H9 (cell line): ENCODE data around the gene PARM1. TPM values are rescaled to one million over a fixed set of nuclear protein-coding genes. Genes with fewer than 3 reads are reported as not detected.

Experiments
- DNase-seq: peaks from one replicate; pipeline ENCODE4 v3.0.0-alpha.2; 2017
- H2AFZ ChIP-seq: one replicate; pipeline ENCODE4 v1.6.1; 2013; ENCODE audit warnings: mild to moderate bottlenecking, low read length, control low read depth, moderate library complexity
- H2AK5ac ChIP-seq: 2 replicates; pipeline ENCODE4 v1.6.1; 2013; ENCODE audit warnings: low read length, control low read depth, mixed read lengths; ENCODE audit not compliant: insufficient read length
- H2BK120ac ChIP-seq: one replicate; pipeline ENCODE4 v1.6.1; 2013; ENCODE audit warnings: low read depth, mild to moderate bottlenecking, low read length, control low read depth, inconsistent platforms; ENCODE audit not compliant: poor library complexity, severe bottlenecking
- H2BK12ac ChIP-seq: 2 replicates; pipeline ENCODE4 v1.6.1; 2013; ENCODE audit warnings: low read length, control low read depth, mixed read lengths, low read depth; ENCODE audit not compliant: insufficient read length
- H2BK15ac ChIP-seq: 2 replicates; pipeline ENCODE4 v1.6.1; 2013; ENCODE audit warnings: low read depth, low read length, control low read depth
- H2BK20ac ChIP-seq: one replicate; pipeline ENCODE4 v1.6.1; 2013; ENCODE audit warnings: low read depth, mild to moderate bottlenecking, low read length, control low read depth, inconsistent platforms; ENCODE audit not compliant: poor library complexity, severe bottlenecking
- H2BK5ac ChIP-seq: 2 replicates; pipeline ENCODE4 v1.6.1; 2013; ENCODE audit warnings: low read length, control low read depth, mixed read lengths; ENCODE audit not compliant: insufficient read length
- H3K14ac ChIP-seq: 2 replicates; pipeline ENCODE4 v1.6.1; 2013; ENCODE audit warnings: low read length, control low read depth; ENCODE audit not compliant: insufficient read depth
- H3K18ac ChIP-seq: 2 replicates; pipeline ENCODE4 v1.6.1; 2013; ENCODE audit warnings: low read depth, mild to moderate bottlenecking, mixed read lengths, low read length, control low read depth; ENCODE audit not compliant: insufficient read length
- H3K23ac ChIP-seq: 2 replicates; pipeline ENCODE4 v1.6.1; 2013; ENCODE audit warnings: low read length, control low read depth, mixed read lengths, low read depth; ENCODE audit not compliant: insufficient read length
- H3K23me2 ChIP-seq: 2 replicates; pipeline ENCODE4 v1.6.1; 2013; ENCODE audit warnings: low read depth, mild to moderate bottlenecking, mixed read lengths, low read length, control low read depth; ENCODE audit not compliant: insufficient read length, poor library complexity, severe bottlenecking
- H3K27ac ChIP-seq: 2 replicates; pipeline ENCODE4 v1.5.1; 2013; ENCODE audit warnings: low read length, control low read depth, mixed read lengths, low read depth; ENCODE audit not compliant: insufficient read length
- H3K27me3 ChIP-seq: 2 replicates; pipeline ENCODE4 v1.6.1; 2013; ENCODE audit warnings: low read length, control low read depth, inconsistent platforms; ENCODE audit not compliant: insufficient read depth
- H3K4ac ChIP-seq: 2 replicates; pipeline ENCODE4 v1.6.1; 2013; ENCODE audit warnings: low read depth, mild to moderate bottlenecking, control low read depth, inconsistent platforms, low read length, moderate library complexity
- H3K4me1 ChIP-seq: 2 replicates; pipeline ENCODE4 v1.6.1; 2013; ENCODE audit warnings: low read length, control low read depth, inconsistent platforms; ENCODE audit not compliant: insufficient read depth
- H3K4me2 ChIP-seq: 2 replicates; pipeline ENCODE4 v1.6.1; 2013; ENCODE audit warnings: low read length, control low read depth, mixed read lengths; ENCODE audit not compliant: insufficient read length, insufficient read depth
- H3K56ac ChIP-seq: 2 replicates; pipeline ENCODE4 v1.6.1; 2013; ENCODE audit warnings: low read depth, mild to moderate bottlenecking, mixed read lengths, low read length, control low read depth; ENCODE audit not compliant: insufficient read length
- H3K79me1 ChIP-seq: 2 replicates; pipeline ENCODE4 v1.6.1; 2013; ENCODE audit warnings: low read depth, mild to moderate bottlenecking, moderate library complexity, low read length, control low read depth, inconsistent platforms; ENCODE audit not compliant: insufficient read depth, poor library complexity, severe bottlenecking
- H3K79me2 ChIP-seq: 2 replicates; pipeline ENCODE4 v1.6.1; 2013; ENCODE audit warnings: low read length, control low read depth, inconsistent platforms; ENCODE audit not compliant: insufficient read depth
- H3K9ac ChIP-seq: 2 replicates; pipeline ENCODE4 v1.6.1; 2013; ENCODE audit warnings: low read length, control low read depth, mixed read lengths; ENCODE audit not compliant: insufficient read length; ENCODE audit errors: extremely low read depth
- H3K9me3 ChIP-seq: one replicate; pipeline ENCODE4 v1.6.1; 2013; ENCODE audit warnings: low read depth, low read length, inconsistent platforms; ENCODE audit not compliant: control insufficient read depth
- H3T11ph ChIP-seq: one replicate; pipeline ENCODE4 v1.6.1; 2013; ENCODE audit warnings: mild to moderate bottlenecking, low read length, control low read depth, inconsistent platforms
- H4K20me1 ChIP-seq: one replicate; pipeline ENCODE4 v1.6.1; 2013; ENCODE audit not compliant: control insufficient read depth, insufficient read length, insufficient read depth
- H4K5ac ChIP-seq: 2 replicates; pipeline ENCODE4 v1.6.1; 2013; ENCODE audit warnings: low read depth, mild to moderate bottlenecking, mixed read lengths, low read length, control low read depth; ENCODE audit not compliant: insufficient read length
- H4K8ac ChIP-seq: replicated peaks from 2 replicates; pipeline ENCODE4 v1.6.1; 2013; ENCODE audit warnings: low read length, control low read depth, mixed read lengths, low read depth; ENCODE audit not compliant: insufficient read length
- H4K91ac ChIP-seq: 2 replicates; pipeline ENCODE4 v1.6.1; 2013; ENCODE audit warnings: low read depth, mild to moderate bottlenecking, moderate library complexity, mixed read lengths, low read length, control low read depth; ENCODE audit not compliant: insufficient read length
- H3K27ac Mint-ChIP-seq, 3 experiments: 2 replicates in 2 of 3; 3 replicates in 1 of 3; pipeline ENCODE4 v1.8.0; 2020 to 2021; ENCODE audit warnings: mixed read lengths in 3 of 3, mild to moderate bottlenecking in 1 of 3, moderate library complexity in 1 of 3
- H3K27me3 Mint-ChIP-seq: 2 replicates; pipeline ENCODE4 v1.8.0; 2021; ENCODE audit warnings: low read depth, mild to moderate bottlenecking, moderate library complexity, mixed read lengths
- H3K36me3 Mint-ChIP-seq, 3 experiments: 2 replicates in 2 of 3; 3 replicates in 1 of 3; pipeline ENCODE4 v1.8.0; 2020 to 2021; ENCODE audit warnings: low read depth in 3 of 3, mixed read lengths in 3 of 3; ENCODE audit not compliant: insufficient read depth in 1 of 3
- H3K4me1 Mint-ChIP-seq, 2 experiments: 2 replicates each; pipeline ENCODE4 v1.8.0; 2020; ENCODE audit warnings: mixed read lengths in 2 of 2
- H3K4me3 Mint-ChIP-seq, 2 experiments: 2 replicates in 1 of 2; 3 replicates in 1 of 2; pipeline ENCODE4 v1.8.0; 2020 to 2021; ENCODE audit warnings: mild to moderate bottlenecking in 2 of 2, mixed read lengths in 2 of 2, moderate library complexity in 1 of 2
- H3K9me3 Mint-ChIP-seq, 2 experiments: 2 replicates in 1 of 2; 3 replicates in 1 of 2; pipeline ENCODE4 v1.8.0; 2020; ENCODE audit warnings: mild to moderate bottlenecking in 2 of 2, mixed read lengths in 2 of 2, moderate library complexity in 1 of 2
- WGBS: extraction: QIAGEN DNeasy Blood & Tissue Kit; methylation state at CpG from one replicate; pipeline ENCODE4 v1.1.7; 2013; ENCODE audit warnings: missing lambda C conversion rate, low lambda C conversion rate, mixed read lengths; ENCODE audit not compliant: insufficient read length; ENCODE audit errors: extremely low coverage; 5-methylcytosine and 5-hydroxymethylcytosine counted together
- total RNA-seq: library from RNA; stranded (reverse); gene quantifications from 2 replicates; pipeline ENCODE4 v1.2.1, GENCODE V29; 2021
- TF ChIP-seq, protein P1 (sequence below): fragments of 200-600 bp; sonication (generic); conservative IDR thresholded peaks from 3 replicates; pipeline ENCODE4 v1.8.0; 2021; ENCODE audit warnings: antibody characterized with exemption, mild to moderate bottlenecking

Gene PARM1
- total RNA-seq, 1 experiment from 2014 or later, result 2.0 TPM

DNA sequence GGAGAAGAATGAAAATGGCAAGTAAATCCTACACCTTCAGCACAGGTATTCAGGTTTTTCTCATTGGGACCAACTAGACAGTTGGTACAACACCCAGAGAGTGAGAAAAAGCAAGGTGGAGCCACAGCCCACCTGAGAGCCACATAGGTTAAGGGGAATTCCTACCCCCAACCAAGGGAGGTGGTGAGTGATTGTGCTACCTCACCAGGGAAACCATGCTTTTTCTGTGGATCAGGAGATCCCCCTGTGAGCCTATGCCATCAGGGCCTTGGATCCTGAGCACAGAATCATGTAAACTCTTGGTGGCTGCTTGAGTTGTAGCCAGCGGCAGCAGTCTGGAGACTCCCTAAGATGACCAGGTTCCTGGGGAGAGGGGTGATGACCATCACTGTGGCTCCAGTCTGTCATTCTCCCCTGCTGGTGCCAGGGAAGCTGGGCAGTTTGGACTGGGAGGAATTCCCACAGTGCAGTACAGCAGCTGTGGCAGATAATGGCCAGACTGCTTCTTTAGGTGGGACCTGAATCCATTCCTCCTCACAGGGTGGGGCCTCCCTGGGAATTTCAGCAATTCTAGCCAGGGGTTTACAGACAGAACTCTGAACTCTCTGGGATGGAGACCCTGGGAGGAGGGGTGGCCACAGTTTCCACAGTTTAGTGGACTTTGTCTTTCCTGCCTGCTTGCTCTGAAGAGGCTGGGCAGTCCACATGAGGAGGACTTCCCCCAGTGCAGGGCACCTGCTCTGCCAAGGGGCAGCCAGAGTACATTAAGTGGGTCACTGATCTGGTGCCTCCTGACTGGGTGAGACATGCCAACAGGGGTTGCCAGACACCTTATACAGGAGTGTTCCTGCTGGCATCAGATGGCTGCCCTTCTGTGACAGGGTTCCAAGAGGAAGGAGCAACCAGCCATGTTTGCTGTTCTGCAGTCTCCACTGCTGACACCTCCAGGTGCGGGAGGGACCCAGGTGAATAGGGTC lies 43.2 kb downstream of the PARM1 start:
- Mint-ChIP-seq H3K27ac (no peak overlapping the region), H3K27me3 (no peaks in the 10 kb centered on the region), H3K4me3 (no peak overlapping the region), H3K36me3 (peaks cover 4 to 13% (median 7%) of the 10 kb centered on the region in 3 experiments; a peak in 6 of 7 replicates), H3K4me1 (no peaks in the 10 kb centered on the region), H3K9me3 (peaks cover 11 to 17% of the 10 kb centered on the region in 2 experiments; a peak in 4 of 5 replicates)
- DNase-seq, result no peak
- H3K4ac ChIP-seq, result no peak overlapping the region
- no peak overlapping the region for H3K56ac ChIP-seq
- H3K4me2 ChIP-seq, result no peak overlapping the region
- no CpG with 5 or more reads among the region's 2 CpGs for WGBS
- H3K23me2 ChIP-seq, result no peaks in the 10 kb centered on the region
- no peak overlapping the region for H4K91ac ChIP-seq
- H3T11ph ChIP-seq, result no peak overlapping the region
- no peak overlapping the region for H3K27ac ChIP-seq
- H3K18ac ChIP-seq, result no peak overlapping the region
- H3K79me1 ChIP-seq, result no peaks in the 10 kb centered on the region
- no peak overlapping the region for H2BK15ac ChIP-seq
- no peak overlapping the region for H2BK120ac ChIP-seq
- no peak overlapping the region for H2BK12ac ChIP-seq
- no peaks in the 10 kb centered on the region for H3K9me3 ChIP-seq
- H3K14ac ChIP-seq, result no peak overlapping the region; the same call in 1 of the 2 replicates
- H3K27me3 ChIP-seq, result no peaks in the 10 kb centered on the region
- no peaks in the 10 kb centered on the region for H3K79me2 ChIP-seq
- H3K23ac ChIP-seq, result no peak overlapping the region
- no peak overlapping the region for H2AFZ ChIP-seq
- H2AK5ac ChIP-seq, result no peak overlapping the region
- H2BK20ac ChIP-seq, result no peak overlapping the region
- H3K9ac ChIP-seq, result no peak overlapping the region
- H4K5ac ChIP-seq, result no peak overlapping the region
- no peak overlapping the region for H4K8ac ChIP-seq
- TF ChIP-seq, protein P1, sequence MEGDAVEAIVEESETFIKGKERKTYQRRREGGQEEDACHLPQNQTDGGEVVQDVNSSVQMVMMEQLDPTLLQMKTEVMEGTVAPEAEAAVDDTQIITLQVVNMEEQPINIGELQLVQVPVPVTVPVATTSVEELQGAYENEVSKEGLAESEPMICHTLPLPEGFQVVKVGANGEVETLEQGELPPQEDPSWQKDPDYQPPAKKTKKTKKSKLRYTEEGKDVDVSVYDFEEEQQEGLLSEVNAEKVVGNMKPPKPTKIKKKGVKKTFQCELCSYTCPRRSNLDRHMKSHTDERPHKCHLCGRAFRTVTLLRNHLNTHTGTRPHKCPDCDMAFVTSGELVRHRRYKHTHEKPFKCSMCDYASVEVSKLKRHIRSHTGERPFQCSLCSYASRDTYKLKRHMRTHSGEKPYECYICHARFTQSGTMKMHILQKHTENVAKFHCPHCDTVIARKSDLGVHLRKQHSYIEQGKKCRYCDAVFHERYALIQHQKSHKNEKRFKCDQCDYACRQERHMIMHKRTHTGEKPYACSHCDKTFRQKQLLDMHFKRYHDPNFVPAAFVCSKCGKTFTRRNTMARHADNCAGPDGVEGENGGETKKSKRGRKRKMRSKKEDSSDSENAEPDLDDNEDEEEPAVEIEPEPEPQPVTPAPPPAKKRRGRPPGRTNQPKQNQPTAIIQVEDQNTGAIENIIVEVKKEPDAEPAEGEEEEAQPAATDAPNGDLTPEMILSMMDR, result no peak
- no peak overlapping the region for H2BK5ac ChIP-seq
- H4K20me1 ChIP-seq, result no peaks in the 10 kb centered on the region
- no peaks in the 10 kb centered on the region for H3K4me1 ChIP-seq
